Measurements from ENCODE around the gene VIPR1.

The VIPR1 gene

GRCh38 chr3:42502429-42503250, at the start of gene VIPR1:
VIPR1 (plus strand) TSS chr3:42502643; CDS start chr3:42502736, 93 bp downstream.
- DNase-seq, result peak; percentile 71 to 83

DNA sequence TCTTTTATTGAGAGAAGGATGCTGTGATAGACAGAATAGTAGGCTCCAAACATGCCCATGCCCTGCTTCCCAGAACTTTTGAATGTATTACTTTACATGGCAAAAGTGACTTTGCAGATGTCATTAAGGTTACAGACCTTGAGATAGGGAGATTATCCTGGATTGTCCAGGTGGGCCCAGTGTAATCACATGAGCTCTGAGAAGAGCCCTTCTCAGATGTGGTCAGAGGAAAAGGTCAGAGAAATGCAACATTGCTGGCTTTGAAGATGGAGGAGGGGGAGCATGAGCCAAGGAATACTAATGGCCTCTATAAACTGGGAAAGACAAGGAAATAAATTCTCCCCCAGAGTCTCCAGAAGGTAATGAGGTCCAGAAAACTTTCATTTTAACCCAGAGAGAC, 46.2 kb upstream of the VIPR1 start:
- DNase-seq, result no peak

- DNase-seq, result no peak
These were observed 43.3 kb upstream of the VIPR1 start for GRCh38 chr3:42459151-42459550.

DNA sequence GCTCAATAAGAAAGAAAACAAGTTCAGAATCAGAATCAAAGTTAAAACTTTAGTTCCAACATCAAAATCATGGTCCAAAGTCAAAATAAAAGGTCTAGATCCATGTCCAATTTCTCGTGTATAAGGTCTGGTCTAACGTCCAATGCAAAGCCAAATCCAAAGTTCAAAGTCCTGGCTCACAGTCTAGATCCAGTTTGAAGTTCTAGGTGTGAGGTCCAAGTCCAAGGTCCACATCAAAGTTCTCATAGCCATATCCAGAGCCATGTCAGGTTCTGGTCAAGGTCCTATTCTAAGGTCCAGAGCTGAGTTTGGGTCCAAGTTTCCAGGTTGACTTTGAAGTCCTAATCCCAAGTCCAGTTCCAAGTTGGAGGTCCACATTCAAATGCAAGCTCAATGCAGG, 40.7 kb upstream of the VIPR1 start:
- no peak for DNase-seq

- DNase-seq, result no peak
These were observed 39.4 kb upstream of the VIPR1 start for GRCh38 chr3:42463093-42463492.

GRCh38 chr3:42468111-42468510, 34.3 kb upstream of the VIPR1 start:
- no peak for DNase-seq

DNA sequence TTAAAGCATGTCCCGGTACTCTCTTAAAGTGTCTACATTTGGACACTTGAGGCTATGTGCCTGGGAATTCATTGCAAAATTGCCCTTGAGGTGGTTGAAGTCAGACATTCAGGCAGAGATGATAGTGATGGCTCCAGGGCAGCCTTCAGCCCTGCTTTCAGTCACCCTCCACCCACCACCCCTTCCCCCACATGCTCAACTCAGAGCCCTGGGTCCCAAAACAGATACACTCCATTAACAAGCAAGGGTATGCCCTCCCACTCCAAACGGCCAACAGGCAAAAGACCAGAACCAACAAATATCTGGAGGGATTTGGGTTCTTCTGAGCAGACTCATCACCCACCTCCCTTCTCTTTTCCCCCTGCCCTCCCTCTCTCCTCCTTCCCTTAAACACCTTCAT, 29.9 kb upstream of the VIPR1 start:
- no peak for DNase-seq

- no peak for DNase-seq
These were observed 29.1 kb upstream of the VIPR1 start for GRCh38 chr3:42473083-42473932.

DNA sequence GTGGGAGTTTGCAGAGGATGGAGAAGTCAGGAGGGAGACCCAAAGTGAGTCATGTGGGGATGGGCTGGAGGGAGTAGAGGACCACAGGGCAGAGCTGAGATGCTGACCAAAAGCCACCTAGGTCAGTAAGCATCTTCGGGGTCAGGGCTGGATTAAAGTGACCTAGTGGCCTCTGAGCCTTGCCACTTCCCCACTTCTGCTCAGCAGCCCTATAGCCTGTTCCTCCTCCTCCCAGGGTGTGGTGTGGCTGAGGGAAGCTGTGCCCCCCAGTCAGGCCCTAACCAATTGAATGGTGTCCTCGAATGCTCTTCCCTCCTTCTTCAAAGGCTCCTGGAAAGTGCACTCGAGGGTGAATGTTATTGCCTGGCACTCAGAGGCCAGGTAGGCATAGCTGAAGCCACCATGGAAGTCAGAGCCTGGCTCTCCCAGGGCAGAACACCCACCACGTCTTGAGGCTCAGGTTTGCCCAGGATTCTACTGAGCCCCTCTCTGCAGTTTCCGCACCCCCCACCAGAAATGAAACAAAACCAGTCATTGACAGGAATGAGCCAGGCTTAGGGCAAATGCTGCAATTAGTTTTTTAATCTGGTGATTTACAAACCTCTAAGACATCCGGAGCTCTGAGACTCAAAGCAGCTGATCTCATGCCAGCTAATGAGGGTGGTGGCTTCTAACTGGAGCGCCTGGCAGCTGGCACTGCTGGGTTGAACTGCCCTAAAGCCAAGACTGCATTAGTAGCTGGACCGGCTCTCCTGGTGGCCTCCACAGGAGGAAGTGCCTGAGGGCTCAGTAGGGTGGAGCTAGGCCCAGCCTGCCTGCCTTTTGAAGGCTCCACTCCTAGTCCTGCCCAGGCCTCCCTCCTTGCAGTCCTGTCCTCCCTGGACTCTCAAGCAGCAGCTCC, 26.0 kb upstream of the VIPR1 start:
- peak; percentile 1 to 31 for DNase-seq

DNA sequence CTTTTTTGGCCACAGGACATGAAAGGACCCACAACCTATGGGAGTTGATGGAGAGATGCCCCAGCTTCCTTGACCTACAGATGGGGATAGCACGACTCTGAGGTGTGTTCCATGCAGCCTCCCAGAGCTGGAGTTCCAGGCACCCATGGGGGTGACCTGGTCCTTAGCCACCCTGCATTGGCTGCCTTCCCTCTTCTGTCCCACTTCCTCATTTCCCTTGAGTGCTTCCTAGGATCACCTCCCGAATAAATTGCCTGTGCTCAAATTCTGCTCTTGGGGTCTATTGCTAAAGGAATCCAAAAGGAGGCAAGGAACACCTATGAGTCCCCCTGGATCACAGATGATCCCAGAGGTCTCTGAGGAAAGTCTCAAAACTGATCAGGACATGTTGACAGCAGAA, 24.7 kb upstream of the VIPR1 start:
- no peak for DNase-seq

- DNase-seq, result no peak
These were observed 23.6 kb upstream of the VIPR1 start for GRCh38 chr3:42478830-42479229.

DNA sequence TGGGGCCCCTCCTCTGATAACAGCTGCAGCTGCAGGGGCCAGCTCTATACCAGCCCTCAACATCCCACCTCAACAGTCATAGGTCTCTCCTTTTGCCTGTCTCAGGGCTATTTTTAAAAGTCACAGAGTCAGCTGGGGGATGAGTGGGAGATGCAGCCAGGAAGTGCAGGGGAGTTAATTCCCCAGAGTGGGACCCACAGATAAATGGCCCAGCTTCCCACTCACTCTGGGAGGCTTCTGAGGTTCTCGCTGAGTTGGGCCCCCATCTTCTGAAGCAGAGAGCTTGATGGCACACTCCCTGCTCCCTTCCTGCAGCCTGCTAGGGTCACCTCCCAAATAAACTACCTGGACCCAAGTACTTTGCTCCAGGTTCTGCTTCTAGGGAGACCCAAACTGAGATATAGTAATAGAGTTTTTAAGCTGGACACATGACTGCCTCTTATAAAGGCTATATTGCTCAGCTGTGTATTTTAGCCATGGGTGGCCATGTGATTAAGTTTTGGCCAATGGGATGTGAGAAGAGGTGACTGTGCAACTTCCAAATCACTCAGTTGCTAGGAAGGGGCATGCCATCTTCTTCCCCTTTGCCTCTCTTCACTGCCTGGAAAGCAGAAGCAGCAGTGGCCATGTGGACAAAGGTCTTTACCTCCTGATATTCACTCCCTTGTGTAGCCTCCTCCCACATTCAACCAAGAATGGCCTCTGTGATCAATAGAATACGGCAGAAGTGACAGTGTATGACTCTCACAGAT, 15.5 kb upstream of the VIPR1 start:
- no peak for DNase-seq

DNA sequence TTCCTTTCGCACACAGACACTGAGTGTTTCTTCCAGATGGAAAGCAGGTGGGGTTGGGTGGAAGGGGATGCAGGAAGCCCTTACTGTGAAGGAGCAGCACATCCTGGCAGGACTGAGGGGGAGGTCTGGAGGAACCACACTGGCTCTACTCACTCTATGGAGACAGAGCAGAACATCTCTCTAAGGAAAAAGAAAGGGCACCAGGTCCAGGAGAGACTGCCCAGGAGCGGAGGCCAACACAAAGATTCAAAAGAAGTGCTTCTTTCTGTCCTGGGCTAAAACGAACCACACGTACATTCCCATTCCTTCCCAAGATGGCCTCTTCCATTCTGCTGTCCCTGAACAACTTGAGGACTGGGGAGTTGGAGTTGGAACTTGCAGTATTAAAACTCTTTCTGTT, 13.8 kb upstream of the VIPR1 start:
- no peak for DNase-seq

GRCh38 chr3:42489116-42489936, 13.1 kb upstream of the VIPR1 start:
- DNase-seq, result no peak

DNA sequence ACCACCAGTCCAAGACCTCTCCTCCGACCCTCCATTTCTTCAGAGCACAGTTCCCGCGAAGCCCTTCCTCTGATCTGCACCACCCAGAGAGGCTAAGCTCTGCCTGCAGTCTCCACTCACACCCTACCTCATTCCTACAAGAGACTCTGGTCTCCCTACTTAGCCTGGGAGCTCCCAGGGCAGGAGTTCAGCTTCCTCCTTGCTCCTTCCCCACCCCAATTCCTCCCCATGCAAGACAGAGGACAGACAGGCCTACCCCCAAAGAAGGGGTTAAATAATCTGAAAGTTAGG, 12.6 kb upstream of the VIPR1 start:
- no peak for DNase-seq

GRCh38 chr3:42490243-42490642, 12.2 kb upstream of the VIPR1 start:
- peak; percentile 1 to 42 for DNase-seq

DNA sequence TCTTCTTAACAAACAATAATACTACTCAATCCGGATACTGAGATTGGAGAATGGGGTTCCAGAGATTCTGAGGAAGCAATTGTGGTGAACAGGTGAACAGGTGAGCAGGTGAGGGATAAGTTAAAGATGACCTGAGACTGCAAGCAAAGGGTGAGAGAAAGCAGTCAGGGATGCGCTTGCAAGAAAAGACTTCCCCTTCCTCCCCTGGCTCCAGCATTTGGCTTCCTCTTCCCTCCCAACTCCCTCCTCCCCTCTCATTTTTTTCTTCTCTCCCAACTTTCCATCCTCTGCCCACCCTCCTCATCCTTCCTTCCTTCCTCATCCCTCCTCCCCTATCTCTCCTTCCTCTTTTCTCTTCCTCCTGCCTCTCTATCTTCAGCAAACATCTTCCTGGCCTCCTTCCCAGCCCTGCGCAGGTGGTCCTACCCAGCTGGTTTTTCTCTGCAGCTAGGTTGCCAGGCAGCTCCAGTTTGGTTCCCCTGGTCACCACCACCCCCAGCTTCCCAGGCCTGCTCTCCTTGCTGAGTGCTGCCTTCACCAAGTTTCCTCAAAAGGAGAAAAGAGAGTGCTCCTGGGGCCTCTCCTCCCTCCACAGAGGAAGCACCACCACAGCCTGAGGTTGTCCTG, 10.4 kb upstream of the VIPR1 start:
- no peak for DNase-seq

- no peak for DNase-seq
These were observed 9.8 kb upstream of the VIPR1 start for GRCh38 chr3:42492508-42493080.

- DNase-seq, result no peak
These were observed 9.2 kb upstream of the VIPR1 start for GRCh38 chr3:42493126-42493797.

DNA sequence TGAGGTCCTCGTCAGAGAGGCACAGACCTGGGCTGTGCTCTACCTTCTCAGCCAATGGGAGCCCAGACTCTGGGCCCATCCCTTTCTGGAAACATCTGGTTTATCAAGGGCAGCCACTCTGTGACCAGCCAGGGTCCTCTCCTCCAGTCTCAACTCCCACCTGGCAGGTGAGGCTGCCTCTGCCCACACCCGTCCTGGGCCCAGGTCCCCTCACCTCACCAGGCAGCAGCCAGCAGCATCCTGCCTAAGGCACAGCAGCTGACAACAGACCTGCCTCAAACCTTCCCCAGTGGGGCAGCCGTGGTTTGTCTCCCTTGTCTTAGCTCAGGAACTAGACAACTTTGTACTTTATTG, 8.7 kb upstream of the VIPR1 start:
- no peak for DNase-seq
